Lower lobe of right lung (tissue), 2 donors: Measurements from ENCODE around the gene WDHD1. TPM values are rescaled to one million over a fixed set of nuclear protein-coding genes. Genes with fewer than 3 reads are reported as not detected.
"Not testable (repeated sequence)": the region's sequence is repeated elsewhere in the genome, so short reads cannot be mapped to it uniquely, and the experiment has no call there.

Experiments
- ATAC-seq, 2 donors: fragments of 200-7000 bp; cut with Tn5 transposase; one replicate each; pipeline ENCODE4 v1.9.1; 2020 to 2022; ENCODE audit warnings: mild to moderate bottlenecking in 2 of 2, moderate library complexity in 2 of 2
- DNase-seq: peaks from one replicate; pipeline ENCODE4 v3.0.0-alpha.2; 2020
- H3K27ac ChIP-seq: fragments of 200-600 bp; one replicate; pipeline ENCODE4 v1.8.0; 2022
- H3K27me3 ChIP-seq: fragments of 200-600 bp; one replicate; pipeline ENCODE4 v1.8.0; 2022; ENCODE audit warnings: low read depth
- H3K36me3 ChIP-seq: fragments of 200-600 bp; one replicate; pipeline ENCODE4 v1.8.0; 2022; ENCODE audit warnings: mild to moderate bottlenecking
- H3K4me1 ChIP-seq: fragments of 200-600 bp; one replicate; pipeline ENCODE4 v1.8.0; 2022
- H3K4me3 ChIP-seq: fragments of 200-600 bp; one replicate; pipeline ENCODE4 v1.8.0; 2022; ENCODE audit warnings: mild to moderate bottlenecking
- H3K9me3 ChIP-seq: fragments of 200-600 bp; one replicate; pipeline ENCODE4 v1.8.0; 2022
- intact Hi-C: fragments of 100-400 bp; cut with DNase I; formaldehyde crosslinking; loops from one replicate; pipeline ENCODE4 v1.11.0; 2022
- total RNA-seq: library from RNA; stranded (reverse); fragmentation: NEBNext Ultra II Directional; extraction: Animal tissue kit (Norgen Biotek cat#: 25700); gene quantifications from one replicate; pipeline ENCODE4 v1.2.1, GENCODE V29; 2021
- TF ChIP-seq, protein P1 (sequence below): fragments of 200-600 bp; IDR thresholded peaks from one replicate; pipeline ENCODE4 v1.8.0; 2022; ENCODE audit warnings: antibody characterized with exemption, mild to moderate bottlenecking
- donor health status: DM: no; HTN: yes; CAD: no; lungs with severe emphysema.

WDHD1 gene
- total RNA-seq, 1 donor from 2014 or later: 3.5 TPM

DNA sequence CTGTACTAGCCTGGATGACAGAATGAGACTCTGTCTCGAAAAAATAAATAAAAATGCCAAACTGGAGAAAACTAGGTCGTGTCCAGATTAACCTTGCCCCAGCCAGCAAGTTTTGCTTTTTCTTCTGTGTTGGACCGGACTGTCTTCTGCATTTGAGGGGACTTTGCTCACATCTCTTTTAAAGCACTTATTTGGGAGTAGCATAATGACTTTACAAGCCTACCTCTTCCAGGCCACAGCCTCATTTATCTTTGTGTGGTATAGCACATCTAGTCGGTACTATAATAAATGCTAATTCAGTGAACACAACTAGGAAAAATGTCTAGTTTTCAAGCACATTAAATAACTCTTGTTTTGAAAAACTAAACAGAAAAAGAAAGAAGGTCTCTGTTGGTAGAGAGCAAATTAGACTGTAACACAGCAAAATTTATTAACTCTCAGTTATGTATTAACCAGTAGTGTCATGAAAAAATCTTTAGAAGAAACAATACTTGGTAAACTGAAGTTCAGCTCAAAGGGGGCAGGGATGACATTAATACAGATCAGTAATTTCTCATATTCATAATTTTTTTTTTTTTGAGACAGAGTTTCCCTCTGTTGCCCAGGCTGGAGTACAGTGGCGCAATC, 52.0 kb downstream of the WDHD1 start:
- TF ChIP-seq, protein P1, sequence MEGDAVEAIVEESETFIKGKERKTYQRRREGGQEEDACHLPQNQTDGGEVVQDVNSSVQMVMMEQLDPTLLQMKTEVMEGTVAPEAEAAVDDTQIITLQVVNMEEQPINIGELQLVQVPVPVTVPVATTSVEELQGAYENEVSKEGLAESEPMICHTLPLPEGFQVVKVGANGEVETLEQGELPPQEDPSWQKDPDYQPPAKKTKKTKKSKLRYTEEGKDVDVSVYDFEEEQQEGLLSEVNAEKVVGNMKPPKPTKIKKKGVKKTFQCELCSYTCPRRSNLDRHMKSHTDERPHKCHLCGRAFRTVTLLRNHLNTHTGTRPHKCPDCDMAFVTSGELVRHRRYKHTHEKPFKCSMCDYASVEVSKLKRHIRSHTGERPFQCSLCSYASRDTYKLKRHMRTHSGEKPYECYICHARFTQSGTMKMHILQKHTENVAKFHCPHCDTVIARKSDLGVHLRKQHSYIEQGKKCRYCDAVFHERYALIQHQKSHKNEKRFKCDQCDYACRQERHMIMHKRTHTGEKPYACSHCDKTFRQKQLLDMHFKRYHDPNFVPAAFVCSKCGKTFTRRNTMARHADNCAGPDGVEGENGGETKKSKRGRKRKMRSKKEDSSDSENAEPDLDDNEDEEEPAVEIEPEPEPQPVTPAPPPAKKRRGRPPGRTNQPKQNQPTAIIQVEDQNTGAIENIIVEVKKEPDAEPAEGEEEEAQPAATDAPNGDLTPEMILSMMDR: no peak
- Histone ChIP-seq H3K4me1 (no peaks in the 10 kb centered on the region), H3K27ac (no peak overlapping the region), H3K4me3 (no peak overlapping the region), H3K9me3 (no peaks in the 10 kb centered on the region), H3K27me3 (no peaks in the 10 kb centered on the region), H3K36me3 (no peaks in the 10 kb centered on the region)
- intact Hi-C loops: no loop called here
- ATAC-seq: no peak
- DNase-seq: no peak

DNA sequence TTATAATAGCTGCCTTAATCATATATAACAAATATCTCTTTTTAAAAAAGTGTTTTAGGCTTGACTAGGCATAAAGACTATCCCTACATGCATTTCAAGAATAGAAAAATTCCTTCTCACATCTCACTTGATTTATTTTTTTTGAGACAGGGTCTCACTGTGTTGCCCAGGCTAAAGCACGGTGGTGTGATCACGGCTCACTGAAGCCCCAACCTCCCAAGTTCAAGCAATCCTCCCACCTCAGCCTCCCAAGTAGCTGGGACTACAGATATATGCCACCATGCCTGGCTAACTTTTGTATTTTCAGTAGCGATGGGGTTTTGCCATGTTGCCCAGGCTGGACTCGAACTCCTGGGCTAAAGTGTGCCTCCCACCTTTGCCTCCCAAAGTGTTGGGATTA, 59.4 kb downstream of the WDHD1 start:
- H3K27me3 ChIP-seq: no peaks in the 10 kb centered on the region
- TF ChIP-seq, protein P1: no peak
- intact Hi-C loops: no loop called here
- no peak for ATAC-seq
- no peak overlapping the region for H3K4me3 ChIP-seq
- DNase-seq: no peak
- H3K9me3 ChIP-seq: no peaks in the 10 kb centered on the region
- no peak overlapping the region for H3K27ac ChIP-seq
- no peaks in the 10 kb centered on the region for H3K4me1 ChIP-seq
- no peaks in the 10 kb centered on the region for H3K36me3 ChIP-seq

DNA sequence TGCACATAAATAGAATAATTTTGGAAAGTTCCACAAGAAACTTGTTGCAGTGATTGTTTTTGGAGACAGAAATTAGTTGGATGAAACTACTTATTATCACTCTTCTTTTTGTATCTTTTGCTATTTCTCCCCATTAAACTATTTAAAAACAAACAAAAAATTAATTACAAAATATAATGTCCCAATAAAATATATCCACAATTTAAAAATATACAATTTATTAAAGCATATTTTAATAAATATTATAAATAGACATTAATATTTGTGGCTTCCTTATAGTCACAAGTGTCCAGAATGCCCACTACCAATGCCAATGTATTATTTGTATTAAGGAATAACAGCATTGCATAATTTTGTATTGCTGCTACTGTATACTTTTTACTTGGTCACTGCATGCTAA, 71.8 kb downstream of the WDHD1 start:
- Histone ChIP-seq H3K4me1 (no peaks in the 10 kb centered on the region), H3K36me3 (peaks cover 8% of the 10 kb centered on the region), H3K9me3 (no peaks in the 10 kb centered on the region), H3K27me3 (no peaks in the 10 kb centered on the region), H3K4me3 (no peak overlapping the region), H3K27ac (no peak overlapping the region)
- DNase-seq (no peak), ATAC-seq (no peak)
- intact Hi-C loops: no loop called here
- TF ChIP-seq, protein P1: no peak

DNA sequence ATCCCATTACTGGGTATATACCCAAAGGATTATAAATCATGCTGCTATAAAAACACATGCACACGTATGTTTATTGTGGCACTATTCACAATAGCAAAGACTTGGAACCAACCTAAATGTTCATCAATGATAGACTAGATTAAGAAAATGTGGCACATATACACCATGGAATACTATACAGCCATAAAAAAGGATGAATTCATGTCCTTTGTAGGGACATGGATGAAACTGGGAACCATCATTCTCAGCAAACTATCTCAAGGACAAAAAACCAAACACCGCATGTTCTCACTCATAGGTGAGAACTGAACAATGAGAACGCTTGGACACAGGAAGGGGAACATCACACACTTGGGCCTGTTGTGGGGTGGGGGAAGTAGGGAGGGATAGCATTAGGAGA, 73.3 kb downstream of the WDHD1 start:
- H3K9me3 ChIP-seq, H3K36me3 ChIP-seq, intact Hi-C loops, H3K27me3 ChIP-seq, ATAC-seq, DNase-seq, H3K4me1 ChIP-seq, H3K27ac ChIP-seq, H3K4me3 ChIP-seq: not testable (repeated sequence)

DNA sequence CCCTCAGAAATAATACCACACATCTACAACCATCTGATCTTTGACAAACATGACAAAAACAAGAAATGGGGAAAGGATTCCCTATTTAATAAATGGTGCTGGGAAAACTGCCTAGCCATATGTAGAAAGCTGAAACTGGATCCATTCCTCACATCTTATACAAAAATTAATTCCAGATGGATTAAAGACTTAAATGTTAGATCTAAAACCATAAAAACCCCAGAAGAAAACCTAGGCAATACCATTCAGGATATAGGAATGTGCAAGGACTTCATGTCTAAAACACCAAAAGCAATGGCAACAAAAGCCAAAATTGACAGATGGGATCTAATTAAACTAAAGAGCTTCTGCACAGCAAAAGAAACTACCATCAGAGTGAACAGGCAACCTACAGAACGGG, 74.1 kb downstream of the WDHD1 start:
- H3K4me1 ChIP-seq, H3K27me3 ChIP-seq, H3K4me3 ChIP-seq, H3K27ac ChIP-seq, DNase-seq, H3K9me3 ChIP-seq, intact Hi-C loops, ATAC-seq, H3K36me3 ChIP-seq: not testable (repeated sequence)

DNA sequence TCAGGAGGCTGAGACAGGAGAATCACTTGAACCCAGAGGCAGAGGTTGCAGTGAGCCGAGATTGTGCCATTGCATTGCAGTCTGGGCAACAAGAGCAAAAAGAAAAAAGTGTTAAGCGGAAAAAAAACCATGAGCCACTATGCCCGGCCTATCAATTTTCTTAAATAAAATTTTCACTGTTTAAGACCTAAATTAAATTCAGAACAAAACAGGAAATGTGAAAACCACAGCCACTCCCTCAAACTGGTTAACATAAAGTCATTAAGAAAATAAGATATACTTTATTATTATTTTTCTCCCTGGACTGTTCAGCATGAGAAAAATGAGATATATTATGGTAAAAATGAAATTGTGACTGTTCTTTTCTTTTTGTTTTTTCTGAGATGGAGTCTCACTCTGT, 79.7 kb downstream of the WDHD1 start:
- intact Hi-C loops: no loop called here
- no peaks in the 10 kb centered on the region for H3K36me3 ChIP-seq
- no peaks in the 10 kb centered on the region for H3K27me3 ChIP-seq
- TF ChIP-seq, protein P1: no peak
- H3K27ac ChIP-seq: no peak overlapping the region
- no peak overlapping the region for H3K4me3 ChIP-seq
- ATAC-seq: no peak
- no peaks in the 10 kb centered on the region for H3K4me1 ChIP-seq
- no peaks in the 10 kb centered on the region for H3K9me3 ChIP-seq
- no peak for DNase-seq

DNA sequence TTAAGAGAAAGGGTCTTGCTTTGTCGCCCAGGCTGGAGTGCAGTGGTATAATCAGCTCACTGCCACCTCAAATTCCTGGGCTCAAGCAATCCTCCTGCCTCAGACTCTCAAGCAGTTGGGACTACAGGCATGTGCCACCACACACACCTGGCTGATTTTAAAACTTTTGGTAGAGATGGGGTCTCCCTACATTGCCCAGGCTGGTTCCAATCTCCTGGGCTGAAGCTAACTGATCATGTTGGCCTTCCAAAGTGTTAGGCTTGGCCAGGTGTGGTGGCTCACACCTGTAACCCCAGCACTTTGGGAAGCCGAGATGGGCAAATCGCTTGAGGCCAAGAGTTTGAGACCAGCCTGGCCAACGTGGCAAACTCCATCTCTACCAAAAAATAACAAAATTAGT, 80.4 kb downstream of the WDHD1 start:
- TF ChIP-seq, protein P1: no peak
- H3K36me3 ChIP-seq: no peaks in the 10 kb centered on the region
- ATAC-seq (no peak), DNase-seq (no peak)
- no peak overlapping the region for H3K4me3 ChIP-seq
- H3K9me3 ChIP-seq: no peaks in the 10 kb centered on the region
- no peak overlapping the region for H3K27ac ChIP-seq
- H3K4me1 ChIP-seq: no peaks in the 10 kb centered on the region
- no peaks in the 10 kb centered on the region for H3K27me3 ChIP-seq
- intact Hi-C loops: no loop called here
